Breast epithelium (tissue), 4 donors: ENCODE results near the gene DNAH17. TPM values are rescaled to one million over a fixed set of nuclear protein-coding genes. Genes with fewer than 3 reads are reported as not detected.

Experiments used
- DNase-seq, 2 donors: peaks; one replicate each; pipeline ENCODE4 v3.0.0-alpha.2; 2019; ENCODE audit warnings: low spot score in 2 of 2
- H3K27ac ChIP-seq, 2 donors: fragments of 200-600 bp; sonication (generic) in 1 of 2; one replicate each; pipeline ENCODE4 v1.5.1; 2016 to 2019; ENCODE audit warnings: mild to moderate bottlenecking in 1 of 2
- H3K27me3 ChIP-seq, 2 donors: fragments of 200-600 bp; sonication (generic) in 1 of 2; one replicate each; pipeline versions ENCODE4 v1.5.1 to v1.6.0; 2017 to 2019; ENCODE audit warnings: control low read depth in 1 of 2, mild to moderate bottlenecking in 1 of 2
- H3K36me3 ChIP-seq: fragments of 200-600 bp; one replicate; pipeline ENCODE4 v1.5.1; 2019
- H3K4me1 ChIP-seq, 2 donors: fragments of 200-600 bp; sonication (generic); one replicate each; pipeline ENCODE4 v1.5.1; 2016 to 2019; ENCODE audit warnings: control low read depth in 1 of 2
- H3K4me3 ChIP-seq, 3 donors: fragments of 200-600 bp; sonication (generic); 1 replicate in 2 of 3; 2 replicates in 1 of 3; pipeline ENCODE4 v1.5.1; 2016 to 2019; ENCODE audit warnings: mild to moderate bottlenecking in 3 of 3, moderate library complexity in 2 of 3
- H3K9me3 ChIP-seq, 2 donors: fragments of 200-600 bp; sonication (generic) in 1 of 2; one replicate each; pipeline ENCODE4 v1.5.1; 2016 to 2019; ENCODE audit warnings: control low read depth in 1 of 2
- POLR2A ChIP-seq: fragments of 450-650 bp; IDR thresholded peaks from one replicate; pipeline ENCODE4 v1.6.1; 2016; ENCODE audit warnings: antibody characterized with exemption, mild to moderate bottlenecking, moderate library complexity
- POLR2AphosphoS5 ChIP-seq, 3 donors: sonication (generic); formaldehyde crosslinking; IDR thresholded peaks; one replicate each; pipeline ENCODE4 v1.6.1; 2017; ENCODE audit warnings: antibody characterized with exemption in 3 of 3
- intact Hi-C: fragments of 100-400 bp; cut with DNase I; formaldehyde crosslinking; loops from one replicate; pipeline ENCODE4 v1.15.1; 2023; ENCODE audit warnings: low total_unique reads
- total RNA-seq, 3 donors: library from RNA; depleted of rRNA; stranded (reverse); fragments of >200 nt; gene quantifications; one replicate each; pipeline ENCODE4 v1.1.0, GENCODE V29; 2016
- TF ChIP-seq, protein P1 (sequence below), 3 donors: fragments of 450-650 bp; IDR thresholded peaks; one replicate each; pipeline ENCODE4 v1.5.1; 2016 to 2017; ENCODE audit warnings: antibody characterized with exemption in 3 of 3, mild to moderate bottlenecking in 3 of 3, moderate library complexity in 3 of 3

DNAH17 gene
- total RNA-seq, 3 donors from 2014 or later: 0.15 to 0.33 TPM; not detected in 1

DNA sequence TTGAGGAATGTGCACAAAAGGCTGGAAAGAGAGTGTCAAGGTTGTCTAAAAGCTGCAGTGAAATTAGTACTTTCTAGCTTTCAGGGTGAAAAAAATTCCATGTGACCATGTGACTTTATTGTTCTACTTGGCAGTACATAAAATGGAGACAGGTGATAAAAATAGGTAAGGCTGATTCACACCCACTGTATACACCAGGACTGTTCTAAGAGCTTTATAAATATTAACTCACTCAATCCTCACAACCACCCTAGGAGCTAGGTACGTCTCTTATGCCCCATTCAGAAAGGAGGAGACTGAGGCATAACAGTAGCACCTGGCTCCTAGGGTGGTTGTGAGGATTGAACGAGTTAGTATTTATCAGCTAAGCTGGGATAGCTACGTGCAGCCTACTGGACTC is 28.2 kb upstream of the DNAH17 start:
- Histone ChIP-seq H3K4me3 (no peak overlapping the region), H3K36me3 (no peaks in the 10 kb centered on the region), H3K9me3 (no peaks in the 10 kb centered on the region), H3K27me3 (no peaks in the 10 kb centered on the region), H3K27ac (no peak overlapping the region), H3K4me1 (no peaks in the 10 kb centered on the region)
- TF ChIP-seq POLR2AphosphoS5 (IDR thresholded peaks at IDR 0.05) (no peak), POLR2A (no peak)
- TF ChIP-seq, protein P1, sequence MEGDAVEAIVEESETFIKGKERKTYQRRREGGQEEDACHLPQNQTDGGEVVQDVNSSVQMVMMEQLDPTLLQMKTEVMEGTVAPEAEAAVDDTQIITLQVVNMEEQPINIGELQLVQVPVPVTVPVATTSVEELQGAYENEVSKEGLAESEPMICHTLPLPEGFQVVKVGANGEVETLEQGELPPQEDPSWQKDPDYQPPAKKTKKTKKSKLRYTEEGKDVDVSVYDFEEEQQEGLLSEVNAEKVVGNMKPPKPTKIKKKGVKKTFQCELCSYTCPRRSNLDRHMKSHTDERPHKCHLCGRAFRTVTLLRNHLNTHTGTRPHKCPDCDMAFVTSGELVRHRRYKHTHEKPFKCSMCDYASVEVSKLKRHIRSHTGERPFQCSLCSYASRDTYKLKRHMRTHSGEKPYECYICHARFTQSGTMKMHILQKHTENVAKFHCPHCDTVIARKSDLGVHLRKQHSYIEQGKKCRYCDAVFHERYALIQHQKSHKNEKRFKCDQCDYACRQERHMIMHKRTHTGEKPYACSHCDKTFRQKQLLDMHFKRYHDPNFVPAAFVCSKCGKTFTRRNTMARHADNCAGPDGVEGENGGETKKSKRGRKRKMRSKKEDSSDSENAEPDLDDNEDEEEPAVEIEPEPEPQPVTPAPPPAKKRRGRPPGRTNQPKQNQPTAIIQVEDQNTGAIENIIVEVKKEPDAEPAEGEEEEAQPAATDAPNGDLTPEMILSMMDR (IDR thresholded peaks at IDR 0.05): no peak
- intact Hi-C loops: loop anchor here (10.0 kb wide), 1 partner anchor 229 kb away; no protein-coding TSS in a partner anchor
- no peak for DNase-seq

DNA sequence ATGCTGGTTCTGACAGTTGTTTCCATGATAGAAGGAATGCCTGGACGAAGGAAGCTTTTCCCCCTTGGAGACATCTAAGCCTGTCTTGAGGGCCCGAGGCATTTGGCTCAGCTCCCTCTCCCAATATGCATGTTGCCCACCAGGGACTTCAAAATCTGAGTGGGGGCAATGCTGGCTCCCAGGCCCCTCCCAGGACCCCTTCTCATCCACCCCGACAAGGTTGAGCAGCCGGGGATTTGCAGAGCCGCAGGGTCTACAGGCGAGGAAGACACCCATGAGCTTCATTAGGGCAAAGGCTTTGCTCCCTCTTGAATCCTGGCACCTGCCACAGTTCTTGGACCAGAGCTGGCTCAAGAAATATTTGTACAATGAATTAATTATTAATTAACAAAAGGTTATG is 25.1 kb upstream of the DNAH17 start:
- TF ChIP-seq POLR2A (no peak), POLR2AphosphoS5 (IDR thresholded peaks at IDR 0.05) (no peak)
- TF ChIP-seq, protein P1 (IDR thresholded peaks at IDR 0.05): no peak
- no peaks in the 10 kb centered on the region for H3K4me1 ChIP-seq
- no peak overlapping the region for H3K4me3 ChIP-seq
- no peaks in the 10 kb centered on the region for H3K27me3 ChIP-seq
- H3K9me3 ChIP-seq: no peaks in the 10 kb centered on the region
- no peaks in the 10 kb centered on the region for H3K36me3 ChIP-seq
- no peak for DNase-seq
- H3K27ac ChIP-seq: no peak overlapping the region
- intact Hi-C loops: loop anchor here (10.0 kb wide), 1 partner anchor 233 kb away; no protein-coding TSS in a partner anchor

DNA sequence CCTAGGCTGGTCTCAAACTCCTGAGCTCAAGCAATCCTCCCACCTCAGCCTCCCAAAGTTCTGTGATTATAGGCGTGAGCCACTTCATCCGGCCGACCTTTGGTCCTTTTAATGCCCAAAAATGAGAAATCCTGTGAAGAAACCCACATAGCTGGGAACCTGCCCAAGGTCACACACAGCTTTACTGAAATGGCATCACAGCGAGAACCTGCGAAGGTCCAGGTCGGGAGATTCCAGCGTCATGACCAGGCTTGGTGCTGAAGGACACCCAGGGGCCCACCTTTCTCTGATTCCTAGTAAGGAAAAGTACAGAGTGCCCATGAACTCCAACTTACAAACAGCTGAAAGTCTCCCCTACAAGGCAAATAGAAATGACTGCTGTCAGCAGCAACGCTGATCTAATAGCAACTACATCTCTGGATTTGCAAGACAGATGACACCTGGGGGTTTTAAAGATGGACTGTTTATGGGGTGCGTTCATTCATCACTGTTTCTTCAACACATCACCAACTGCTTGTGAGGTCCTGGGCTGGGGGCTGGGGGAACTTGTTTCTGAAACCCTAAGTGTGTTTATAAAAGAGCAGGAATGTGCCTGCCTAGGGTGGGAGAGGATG is 24.5 kb upstream of the DNAH17 start:
- H3K9me3 ChIP-seq: no peaks in the 10 kb centered on the region
- H3K27me3 ChIP-seq: no peaks in the 10 kb centered on the region
- TF ChIP-seq POLR2AphosphoS5 (IDR thresholded peaks at IDR 0.05) (no peak), POLR2A (no peak)
- TF ChIP-seq, protein P1 (IDR thresholded peaks at IDR 0.05): no peak
- no peak overlapping the region for H3K4me3 ChIP-seq
- intact Hi-C loops: loop anchor here (10.0 kb wide), 1 partner anchor 233 kb away; no protein-coding TSS in a partner anchor
- H3K27ac ChIP-seq: no peak overlapping the region
- DNase-seq: no peak
- no peaks in the 10 kb centered on the region for H3K4me1 ChIP-seq
- H3K36me3 ChIP-seq: no peaks in the 10 kb centered on the region

DNA sequence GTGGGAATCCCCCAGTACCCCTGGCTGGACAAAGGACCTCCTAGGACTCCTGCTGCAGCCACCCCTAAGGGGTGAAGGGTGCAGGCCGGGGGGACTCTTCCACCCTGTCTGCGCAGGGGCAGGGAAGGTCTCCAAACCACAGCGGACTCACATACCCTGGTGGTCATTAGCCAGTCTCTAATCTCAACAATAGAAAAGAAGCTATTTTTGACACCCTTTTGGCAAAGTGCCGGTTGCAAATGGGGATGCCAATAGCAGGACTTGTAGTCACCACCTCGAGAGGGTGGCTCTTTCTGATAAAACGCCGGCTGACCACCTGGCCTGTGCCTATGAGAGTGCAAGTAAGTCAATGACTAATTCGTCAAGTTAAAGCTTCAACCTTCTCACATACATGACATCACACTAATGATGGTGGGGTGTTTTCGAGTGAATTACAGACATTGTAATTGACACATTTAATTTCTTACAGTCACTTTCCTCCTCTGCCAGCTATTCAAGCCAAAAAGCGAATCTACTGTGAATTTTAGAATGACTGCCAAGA is 23.1 kb upstream of the DNAH17 start:
- no peaks in the 10 kb centered on the region for H3K4me1 ChIP-seq
- H3K27ac ChIP-seq: no peak overlapping the region
- H3K4me3 ChIP-seq: no peak overlapping the region
- H3K9me3 ChIP-seq: no peaks in the 10 kb centered on the region
- no peaks in the 10 kb centered on the region for H3K36me3 ChIP-seq
- no peaks in the 10 kb centered on the region for H3K27me3 ChIP-seq
- intact Hi-C loops: loop anchor here (10.0 kb wide), 1 partner anchor 235 kb away; no protein-coding TSS in a partner anchor
- TF ChIP-seq POLR2A (no peak), POLR2AphosphoS5 (IDR thresholded peaks at IDR 0.05) (no peak)
- TF ChIP-seq, protein P1 (IDR thresholded peaks at IDR 0.05): no peak
- no peak for DNase-seq

DNA sequence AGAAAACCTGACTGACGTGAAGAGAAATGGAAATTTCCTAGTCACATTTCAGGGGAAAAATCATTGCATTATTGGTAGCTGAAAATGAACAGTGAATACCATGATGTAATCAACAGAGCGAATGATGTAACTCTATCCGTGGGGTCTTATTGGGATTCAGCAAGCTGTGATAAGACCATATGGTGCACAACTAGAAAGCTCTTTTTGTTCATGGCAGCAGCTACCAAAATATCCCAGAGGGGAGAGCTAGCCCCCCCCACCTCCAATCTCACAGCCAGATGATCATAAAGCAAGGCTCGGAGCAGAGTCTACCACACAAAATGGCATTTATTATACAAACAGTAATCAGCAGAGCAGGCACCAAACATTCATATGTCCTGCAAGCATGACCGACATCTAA is 22.2 kb upstream of the DNAH17 start:
- H3K4me1 ChIP-seq: no peaks in the 10 kb centered on the region
- no peak for DNase-seq
- H3K27me3 ChIP-seq: no peaks in the 10 kb centered on the region
- intact Hi-C loops: no loop called here
- TF ChIP-seq POLR2AphosphoS5 (IDR thresholded peaks at IDR 0.05) (no peak), POLR2A (no peak)
- TF ChIP-seq, protein P1 (IDR thresholded peaks at IDR 0.05): no peak
- no peak overlapping the region for H3K27ac ChIP-seq
- no peak overlapping the region for H3K4me3 ChIP-seq
- H3K9me3 ChIP-seq: no peaks in the 10 kb centered on the region
- no peaks in the 10 kb centered on the region for H3K36me3 ChIP-seq
